HG03175 (cell line): ENCODE data around the gene ALLC.
"Not testable (repeated sequence)": the region's sequence is repeated elsewhere in the genome, so short reads cannot be mapped to it uniquely, and the experiment has no call there.

ENCODE experiments used
- ATAC-seq: cut with Tn5 transposase; IDR thresholded peaks from one replicate; pipeline ENCODE4 v1.9.1; 2021; ENCODE audit warnings: mild to moderate bottlenecking, moderate library complexity; ENCODE audit not compliant: unreplicated experiment

Gene ALLC

GRCh38 chr2:3654011-3654410, 4.0 kb upstream of the ALLC start:
- ATAC-seq: no peak

- ATAC-seq: no peak
Observed at GRCh38 chr2:3654531-3655225, 3.3 kb upstream of the ALLC start.

- ATAC-seq: no peak
Observed at GRCh38 chr2:3655871-3656761, 1.9 kb upstream of the ALLC start.

GRCh38 chr2:3656762-3657721, 958 bp upstream of the ALLC start:
- ATAC-seq: no peak

- ATAC-seq: no peak
Observed at GRCh38 chr2:3659447-3660432, 1.7 kb downstream of the ALLC start.

- not testable (repeated sequence) for ATAC-seq
Observed at GRCh38 chr2:3660640-3661039, 2.6 kb downstream of the ALLC start.

- ATAC-seq: no peak
Observed at GRCh38 chr2:3661149-3661660, 3.2 kb downstream of the ALLC start.

- ATAC-seq: no peak
Observed at GRCh38 chr2:3662239-3662638, 4.2 kb downstream of the ALLC start.

- no peak for ATAC-seq
Observed at GRCh38 chr2:3664118-3664517, 6.1 kb downstream of the ALLC start.

GRCh38 chr2:3664925-3665324, 6.9 kb downstream of the ALLC start:
- ATAC-seq: no peak

- no peak for ATAC-seq
Observed at GRCh38 chr2:3665886-3666612, 8.0 kb downstream of the ALLC start.

GRCh38 chr2:3666613-3666975, 8.6 kb downstream of the ALLC start:
- no peak for ATAC-seq

GRCh38 chr2:3667151-3667631, 9.2 kb downstream of the ALLC start:
- no peak for ATAC-seq

GRCh38 chr2:3669656-3670055, 11.7 kb downstream of the ALLC start:
- ATAC-seq: no peak

- no peak for ATAC-seq
Observed at GRCh38 chr2:3670376-3670775, 12.4 kb downstream of the ALLC start.

- no peak for ATAC-seq
Observed at GRCh38 chr2:3670941-3671340, 12.9 kb downstream of the ALLC start.

- ATAC-seq: no peak
Observed at GRCh38 chr2:3672861-3673678, 15.1 kb downstream of the ALLC start.
